Vagina (tissue), 2 donors: Measurements from ENCODE around the gene CBX8.

Source experiments
- POLR2AphosphoS5 ChIP-seq, 2 donors: sonication (generic); formaldehyde crosslinking; IDR thresholded peaks; one replicate each; pipeline ENCODE4 v1.9.0; 2017; ENCODE audit warnings: antibody characterized with exemption in 2 of 2, mild to moderate bottlenecking in 2 of 2, low read depth in 1 of 2; ENCODE audit not compliant: insufficient read depth in 1 of 2
- TF ChIP-seq, protein P1 (sequence below), 3 experiments: fragments of 450-650 bp in 2 of 3; fragments of 200-600 bp in 1 of 3; sonication (generic) in 1 of 3; IDR thresholded peaks; one replicate each; pipeline ENCODE4 v1.5.1; 2017 to 2019; ENCODE audit warnings: antibody characterized with exemption in 3 of 3, mild to moderate bottlenecking in 2 of 3, moderate library complexity in 2 of 3

DNA sequence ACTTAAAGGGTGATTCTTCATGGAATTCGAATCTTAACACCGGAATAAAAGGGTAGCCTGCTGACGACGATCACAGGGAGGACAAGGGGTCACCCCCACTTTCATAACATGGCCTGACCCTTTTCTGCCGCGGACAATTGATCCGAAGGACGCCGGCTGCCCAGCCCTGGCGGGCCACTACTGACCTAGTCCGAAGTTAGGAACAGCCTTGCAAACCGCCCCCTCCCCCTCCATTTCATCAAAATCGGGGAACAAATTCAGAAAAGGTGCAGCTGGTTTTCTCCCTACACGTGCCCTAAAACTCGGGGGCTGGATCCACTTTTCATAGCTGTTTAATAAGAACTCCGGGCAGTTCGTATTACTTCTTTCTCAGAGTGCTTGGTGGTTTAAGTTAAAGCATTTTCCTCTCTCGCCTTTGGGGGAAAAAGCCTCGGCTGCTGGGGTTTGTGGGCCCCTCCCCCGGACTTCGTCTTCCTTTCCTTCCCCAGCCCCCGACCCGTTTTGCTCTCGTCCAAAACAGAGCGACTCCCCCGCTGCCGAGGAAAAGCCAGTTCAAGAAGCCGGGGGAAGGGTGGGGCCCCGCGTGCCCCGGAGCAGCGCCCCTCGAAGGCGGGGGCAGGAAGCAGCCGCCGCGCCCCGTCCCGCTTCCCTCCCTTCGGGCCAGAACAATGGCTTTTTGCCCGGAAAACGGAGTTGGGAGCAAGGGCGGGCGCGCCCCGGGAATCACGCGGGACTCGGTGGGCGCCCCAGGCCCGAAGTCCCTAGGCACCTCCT lies 19.6 kb downstream of the CBX8 start:
- no peak for TF ChIP-seq POLR2AphosphoS5 (IDR thresholded peaks at IDR 0.05; ENCODE audit: insufficient read depth in 1 of 2, low read depth in 1 of 2)
- TF ChIP-seq, protein P1, sequence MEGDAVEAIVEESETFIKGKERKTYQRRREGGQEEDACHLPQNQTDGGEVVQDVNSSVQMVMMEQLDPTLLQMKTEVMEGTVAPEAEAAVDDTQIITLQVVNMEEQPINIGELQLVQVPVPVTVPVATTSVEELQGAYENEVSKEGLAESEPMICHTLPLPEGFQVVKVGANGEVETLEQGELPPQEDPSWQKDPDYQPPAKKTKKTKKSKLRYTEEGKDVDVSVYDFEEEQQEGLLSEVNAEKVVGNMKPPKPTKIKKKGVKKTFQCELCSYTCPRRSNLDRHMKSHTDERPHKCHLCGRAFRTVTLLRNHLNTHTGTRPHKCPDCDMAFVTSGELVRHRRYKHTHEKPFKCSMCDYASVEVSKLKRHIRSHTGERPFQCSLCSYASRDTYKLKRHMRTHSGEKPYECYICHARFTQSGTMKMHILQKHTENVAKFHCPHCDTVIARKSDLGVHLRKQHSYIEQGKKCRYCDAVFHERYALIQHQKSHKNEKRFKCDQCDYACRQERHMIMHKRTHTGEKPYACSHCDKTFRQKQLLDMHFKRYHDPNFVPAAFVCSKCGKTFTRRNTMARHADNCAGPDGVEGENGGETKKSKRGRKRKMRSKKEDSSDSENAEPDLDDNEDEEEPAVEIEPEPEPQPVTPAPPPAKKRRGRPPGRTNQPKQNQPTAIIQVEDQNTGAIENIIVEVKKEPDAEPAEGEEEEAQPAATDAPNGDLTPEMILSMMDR (IDR thresholded peaks at IDR 0.05): no peak
